Left cardiac atrium (tissue), 4 donors: ENCODE results near the gene CCDC91. TPM values are rescaled to one million over a fixed set of nuclear protein-coding genes. Genes with fewer than 3 reads are reported as not detected.
"Not testable (repeated sequence)": the region's sequence is repeated elsewhere in the genome, so short reads cannot be mapped to it uniquely, and the experiment has no call there.

Experiments
- ATAC-seq, 2 donors: fragments of 200-7000 bp; cut with Tn5 transposase; one replicate each; pipeline ENCODE4 v1.9.1; 2020; ENCODE audit warnings: mild to moderate bottlenecking in 2 of 2, moderate library complexity in 2 of 2
- DNase-seq: peaks from one replicate; pipeline ENCODE4 v3.0.0-alpha.2; 2020
- intact Hi-C, 2 donors: fragments of 100-400 bp; cut with DNase I; formaldehyde crosslinking; loops; one replicate each; pipeline versions ENCODE4 v1.14.1 to v1.15.1; 2022 to 2023
- total RNA-seq, 2 donors: library from RNA; stranded (reverse); fragmentation: NEBNext Ultra II Directional; extraction: Animal tissue kit (Norgen Biotek cat#: 25700); gene quantifications; one replicate each; pipeline ENCODE4 v1.2.1, GENCODE V29; 2021
- donor health status: DM: no; HTN: yes; CAD: no.
- donor health status: DM: no; HTN: yes; CAD: no; lungs with severe emphysema.
- donor health status: DM: yes; HTN: yes; CAD: no.
- donor health status: Dilated cardiomyopathy.

Gene CCDC91
- total RNA-seq, 2 donors from 2014 or later, result 34.3 to 43.6 TPM

DNA sequence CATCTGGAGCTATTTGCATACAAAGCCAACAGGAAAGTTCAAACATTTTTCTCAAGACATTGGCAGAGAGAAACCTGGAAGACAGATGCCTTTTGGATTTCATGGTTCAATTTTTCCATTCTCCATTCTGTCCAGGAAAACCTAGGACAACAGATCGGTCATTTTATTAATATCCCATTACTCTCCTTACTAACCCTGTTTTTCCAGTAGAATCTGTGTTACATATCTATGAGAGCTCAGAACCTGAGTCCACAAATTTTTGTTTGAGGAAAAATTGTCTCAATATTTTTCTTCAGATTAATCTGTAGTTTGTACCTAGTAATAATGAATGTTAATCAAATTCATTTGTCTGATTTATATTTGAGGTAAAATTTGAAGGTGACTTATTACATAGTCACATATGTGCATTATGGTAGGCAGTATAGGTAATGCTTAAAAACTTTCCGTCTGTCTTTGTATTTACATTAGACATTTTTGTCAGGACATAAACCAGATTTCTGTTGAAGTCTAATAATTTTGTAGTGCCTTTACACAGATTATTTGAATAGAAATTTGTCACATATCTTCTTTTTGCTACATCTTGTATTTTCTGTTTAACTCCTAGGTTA is 75.3 kb downstream of the CCDC91 start:
- ATAC-seq (no peak), DNase-seq (no peak)
- intact Hi-C loops, result no loop called here

DNA sequence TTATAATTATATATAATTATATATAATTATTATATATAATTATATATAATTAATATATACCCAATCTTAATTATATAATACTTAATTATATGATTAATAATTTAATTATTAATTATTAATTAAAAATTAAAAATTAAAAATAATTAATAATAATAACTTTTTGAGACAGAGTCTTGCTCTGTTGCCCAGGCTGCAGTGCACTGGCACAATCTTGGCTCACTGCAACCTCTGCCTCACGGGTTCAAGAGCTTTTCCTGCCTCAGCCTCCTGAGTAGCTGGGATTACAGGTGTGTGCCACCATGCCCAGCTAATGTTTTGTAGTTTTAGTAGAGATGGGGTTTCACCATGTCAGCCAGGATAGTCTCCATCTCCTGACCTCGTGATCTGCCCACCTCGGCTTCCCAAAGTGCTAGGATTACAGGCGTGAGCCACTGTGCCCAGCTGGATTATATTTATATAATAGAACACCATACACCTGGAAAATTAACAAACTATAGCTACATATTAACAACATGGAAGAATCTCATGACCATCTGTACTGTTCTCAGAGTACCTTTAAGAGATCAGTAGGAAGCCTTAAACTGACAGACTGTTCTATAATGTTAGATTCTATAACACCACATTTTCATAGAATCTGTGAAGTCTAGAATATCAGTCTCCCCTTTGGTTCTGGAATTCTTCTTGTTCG is 77.8 kb downstream of the CCDC91 start:
- ATAC-seq, intact Hi-C loops, DNase-seq: not testable (repeated sequence)

DNA sequence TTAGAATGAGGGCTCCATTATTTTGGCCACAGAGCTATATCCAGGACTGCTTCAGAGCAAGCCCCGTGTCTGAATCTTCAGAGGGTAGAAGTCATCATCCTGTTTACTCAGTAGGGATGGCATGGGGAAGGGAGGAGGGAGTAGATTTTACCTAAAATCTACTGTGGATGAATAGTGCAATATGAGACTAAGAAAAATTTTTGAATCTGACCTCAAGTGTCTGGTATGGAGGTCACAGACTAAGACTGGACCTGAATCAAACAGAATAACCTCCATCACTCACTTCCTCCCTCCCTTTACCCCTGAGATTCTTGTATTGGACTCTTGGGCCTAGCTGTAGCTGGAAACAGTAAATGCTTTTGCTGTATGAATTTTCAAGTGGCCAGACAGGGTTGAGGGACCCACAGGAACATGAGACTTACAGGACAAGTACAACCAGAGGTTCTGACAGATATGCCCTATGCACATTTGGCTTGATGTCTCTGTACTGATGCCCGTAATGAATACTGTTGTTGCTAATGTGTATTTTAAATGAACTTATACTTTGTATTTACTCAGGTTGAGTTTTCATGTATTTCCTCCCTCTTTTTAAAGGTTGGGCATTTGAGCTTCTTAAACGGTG is 78.5 kb downstream of the CCDC91 start:
- intact Hi-C loops, result no loop called here
- no peak for ATAC-seq

DNA sequence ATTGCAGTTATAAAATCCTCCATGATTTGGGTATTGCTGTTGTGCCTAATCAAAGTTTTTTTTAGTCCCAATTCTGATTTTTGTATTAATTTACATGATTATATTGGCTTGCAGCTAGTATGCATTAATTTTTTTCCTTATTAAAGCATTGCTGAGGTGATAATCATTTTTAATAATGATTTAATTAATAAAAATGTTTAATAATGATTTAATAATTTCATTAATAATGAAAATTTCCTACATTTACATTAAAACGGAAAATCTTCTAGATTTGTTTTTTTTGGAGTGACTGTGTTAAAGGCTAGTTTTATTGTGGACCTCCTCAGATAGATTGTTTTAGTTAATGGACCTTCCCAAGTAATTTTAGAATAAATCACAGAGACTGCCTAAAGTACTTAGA is 79.6 kb downstream of the CCDC91 start:
- ATAC-seq (no peak), DNase-seq (no peak)
- intact Hi-C loops, result no loop called here

More for the DNA sequence above, 78.5 kb downstream of the CCDC91 start:
- no peak for DNase-seq

DNA sequence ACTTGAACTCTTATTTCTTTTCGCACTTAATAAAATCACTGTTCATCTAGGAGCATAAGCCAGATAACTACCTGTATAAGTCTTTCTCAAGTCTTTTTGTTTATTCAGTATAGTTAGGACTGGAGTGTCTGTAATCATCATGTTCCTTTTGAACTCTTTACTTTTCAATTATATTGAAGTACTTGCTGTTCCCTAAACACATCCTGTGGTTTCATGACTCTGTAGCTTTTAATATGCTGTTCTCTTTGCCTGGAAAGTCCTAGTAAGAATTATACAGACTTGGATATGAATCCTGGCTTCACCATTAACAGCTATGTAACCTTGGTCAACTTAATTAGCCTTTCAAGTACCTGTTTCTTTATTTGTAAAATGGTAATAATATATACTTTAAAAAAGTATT is 88.2 kb downstream of the CCDC91 start:
- no peak for DNase-seq
- intact Hi-C loops, result no loop called here
- no peak for ATAC-seq

DNA sequence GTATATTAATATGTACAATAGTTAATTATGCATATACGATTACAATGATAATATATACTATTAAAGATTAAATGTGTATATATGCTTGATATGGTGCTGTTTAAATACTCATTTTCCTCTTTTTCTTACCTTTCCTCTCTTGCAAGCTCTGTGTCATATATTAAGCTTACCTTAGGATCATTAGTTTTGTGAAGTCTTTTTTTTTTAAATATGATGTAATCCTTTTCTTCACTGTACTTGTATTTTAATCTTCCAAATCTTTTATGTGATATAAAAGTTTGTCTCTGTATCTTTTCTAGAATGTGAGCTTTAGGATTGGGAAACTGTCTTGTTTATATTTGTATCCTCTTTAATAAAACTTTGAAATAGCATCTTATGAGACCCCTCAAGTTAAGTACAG is 88.7 kb downstream of the CCDC91 start:
- ATAC-seq, result no peak
- intact Hi-C loops, result no loop called here
- DNase-seq, result no peak

DNA sequence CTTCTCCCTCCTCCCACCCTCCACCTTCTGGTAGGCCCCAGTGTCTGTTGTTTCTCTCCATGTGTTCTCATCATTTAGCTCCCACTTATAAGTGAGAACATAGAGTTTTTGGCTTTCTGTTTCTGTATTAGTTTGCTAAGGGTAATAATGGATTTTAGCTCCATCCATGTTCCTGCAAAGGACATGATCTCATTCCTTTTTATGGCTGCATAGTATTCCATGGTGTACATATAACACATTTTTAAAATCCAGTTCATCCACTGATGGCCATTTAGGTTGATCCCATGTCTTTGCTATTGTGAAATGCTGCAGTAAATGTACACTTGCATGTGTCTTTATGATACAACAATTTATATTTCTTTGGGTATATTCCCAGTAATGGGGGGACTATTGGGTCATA is 96.1 kb downstream of the CCDC91 start:
- no peak for ATAC-seq
- no peak for DNase-seq
- intact Hi-C loops, result no loop called here

DNA sequence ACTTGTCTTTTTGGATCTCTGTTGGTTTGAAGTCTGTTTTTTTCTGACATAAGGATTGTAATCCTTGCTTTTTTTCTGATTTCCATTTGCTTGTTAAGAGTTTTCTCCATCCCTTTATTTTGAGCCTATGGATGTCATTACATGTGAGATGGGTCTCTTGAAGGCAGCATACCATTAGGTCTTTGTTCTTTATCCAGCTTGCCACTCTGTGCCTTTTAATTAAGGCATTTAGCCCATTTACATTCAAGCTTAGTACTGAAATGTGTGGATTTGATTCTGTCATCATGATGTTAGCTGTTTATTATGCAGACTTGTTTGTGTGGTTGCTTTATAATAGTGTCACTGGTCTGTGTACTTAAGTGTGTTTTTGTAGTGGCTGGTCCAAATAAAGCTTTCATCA is 100.0 kb downstream of the CCDC91 start:
- ATAC-seq (no peak), DNase-seq (no peak)
- intact Hi-C loops, result no loop called here

DNA sequence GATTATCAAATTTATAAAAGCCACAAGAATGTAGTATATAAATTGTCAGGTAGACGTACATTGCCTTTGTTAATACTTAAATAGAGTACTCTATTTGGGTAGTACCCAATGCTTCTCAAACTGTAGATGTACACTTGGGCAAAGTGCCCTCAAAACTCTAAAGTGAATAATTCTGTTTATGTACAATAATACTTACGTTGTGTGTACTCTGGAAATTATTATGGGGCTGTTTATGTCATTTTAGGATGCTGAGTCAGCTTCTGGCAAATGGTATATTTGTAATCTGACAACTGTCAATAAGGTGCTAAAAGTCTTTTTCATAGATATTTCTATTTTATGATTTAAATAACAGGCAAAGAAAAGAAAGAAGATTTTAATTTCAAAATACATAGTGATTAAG is 102.4 kb downstream of the CCDC91 start:
- ATAC-seq (no peak), DNase-seq (no peak)
- intact Hi-C loops, result no loop called here

DNA sequence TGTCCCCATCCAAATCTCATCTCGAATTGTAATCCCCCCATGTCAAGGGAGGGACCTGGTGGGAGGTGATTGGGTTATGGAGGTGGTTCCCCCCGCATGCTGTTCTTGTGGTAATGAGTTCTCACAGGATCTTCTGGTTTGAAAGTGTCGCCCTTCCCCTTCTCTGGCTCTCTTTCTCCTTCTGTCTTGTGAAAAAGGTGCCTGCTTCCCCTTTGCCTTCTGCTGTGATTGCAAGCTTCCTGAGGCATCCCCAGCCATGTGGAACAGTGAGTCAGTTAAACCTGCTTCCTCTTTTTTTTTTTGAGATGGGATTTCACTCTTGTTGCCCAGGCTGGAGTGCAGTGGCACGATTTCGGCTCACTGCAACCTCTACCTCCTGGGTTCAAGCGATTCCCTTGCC is 104.0 kb downstream of the CCDC91 start:
- intact Hi-C loops, result no loop called here
- DNase-seq (no peak), ATAC-seq (no peak)

DNA sequence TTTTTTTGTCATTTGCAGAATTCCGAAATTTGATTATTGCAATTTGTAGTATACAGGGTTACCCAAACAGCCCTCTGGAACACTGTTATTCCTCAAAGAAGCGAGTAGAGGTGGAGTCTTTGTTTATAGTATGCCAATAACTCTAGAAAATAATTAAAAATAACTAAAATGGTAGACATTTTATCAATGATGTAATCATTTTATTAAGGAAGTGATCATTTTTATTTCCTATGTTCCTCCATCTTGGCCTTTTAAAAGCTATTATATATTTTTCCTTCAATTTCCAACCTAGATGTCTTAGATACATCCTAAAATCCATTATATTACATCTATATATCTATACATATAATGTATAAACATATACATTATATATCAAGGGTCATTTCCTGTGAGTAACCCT is 106.0 kb downstream of the CCDC91 start:
- no peak for ATAC-seq

DNA sequence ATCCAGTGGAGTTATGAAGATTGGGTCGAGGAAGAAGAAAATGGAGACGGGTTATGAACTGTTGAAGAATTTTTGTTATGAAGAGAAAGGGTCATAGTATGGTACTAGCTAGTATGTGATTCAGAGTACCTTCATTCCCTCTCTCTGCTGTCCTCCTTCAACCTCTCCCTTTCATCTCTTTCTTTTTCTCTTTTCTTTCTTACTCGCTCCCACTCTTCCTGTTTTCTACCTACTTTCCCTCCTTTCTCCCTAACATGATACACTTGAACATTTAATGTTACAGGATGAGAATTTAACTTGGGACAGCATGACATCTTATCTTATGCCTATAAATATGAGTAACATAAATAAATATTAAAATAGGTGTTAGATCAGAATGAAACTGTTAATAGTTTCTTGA is 112.9 kb downstream of the CCDC91 start:
- no peak for DNase-seq
- intact Hi-C loops, result no loop called here
- no peak for ATAC-seq

More for the DNA sequence above, 106.0 kb downstream of the CCDC91 start:
- intact Hi-C loops, result no loop called here
- no peak for DNase-seq

DNA sequence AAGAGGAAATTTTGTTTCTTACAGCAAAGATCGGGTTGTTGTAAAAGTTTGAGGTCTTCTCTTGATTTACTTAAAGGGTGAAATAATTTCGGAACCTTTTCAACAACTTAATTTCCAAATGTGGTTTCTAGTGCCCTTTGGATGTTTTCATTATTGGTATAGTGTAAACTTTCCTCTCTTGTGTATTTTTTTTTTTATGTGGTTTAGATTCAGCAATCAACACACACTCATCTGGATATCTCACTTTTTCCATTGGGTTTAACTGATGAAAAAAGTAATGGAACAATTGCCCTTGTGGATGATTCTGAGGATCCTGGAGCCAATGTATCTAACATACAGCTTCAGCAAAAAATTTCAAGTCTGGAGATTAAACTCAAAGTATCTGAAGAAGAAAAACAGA is 116.3 kb downstream of the CCDC91 start:
- intact Hi-C loops, result no loop called here
- DNase-seq (no peak), ATAC-seq (no peak)

DNA sequence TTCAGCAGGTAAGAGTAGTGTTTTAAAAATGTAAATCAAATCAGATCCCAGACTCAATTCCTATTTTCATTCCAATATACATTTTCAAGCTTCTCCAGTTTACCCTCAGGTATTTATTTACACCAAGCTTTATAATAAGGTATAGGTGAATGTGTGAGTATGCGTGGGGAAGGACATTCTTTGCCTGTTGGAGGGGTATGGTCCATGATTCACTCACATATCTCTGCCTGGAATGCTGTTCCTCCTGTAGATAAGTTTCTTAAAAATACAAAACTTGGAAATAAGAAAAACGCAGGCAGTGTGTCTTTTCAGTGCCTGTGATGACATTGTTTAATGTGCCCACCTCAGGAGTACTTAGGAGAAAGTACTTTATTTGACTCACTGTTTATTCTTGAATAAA is 118.6 kb downstream of the CCDC91 start:
- ATAC-seq, result no peak
- intact Hi-C loops, result no loop called here

DNA sequence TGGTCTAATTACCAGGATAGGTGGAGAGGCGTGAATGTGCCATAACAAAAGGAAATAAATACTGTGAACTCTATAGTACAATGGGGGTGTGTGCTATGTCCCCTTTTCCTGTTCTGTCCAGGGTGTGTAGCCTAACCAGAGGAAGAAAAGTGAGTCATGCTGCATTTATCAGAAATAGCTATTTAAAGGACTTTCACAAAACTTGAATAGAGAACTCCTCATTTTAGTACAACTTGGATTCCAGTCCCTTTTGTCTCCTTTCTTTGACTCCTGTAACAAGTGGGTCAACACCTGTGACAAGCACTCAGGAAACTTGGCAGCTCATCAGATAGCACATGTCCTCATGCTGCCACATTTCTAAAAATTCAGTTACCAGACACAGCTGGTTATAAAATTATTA is 123.4 kb downstream of the CCDC91 start:
- no peak for DNase-seq
- ATAC-seq, result peak in 1 of 2 donors; percentile 82
- intact Hi-C loops, result no loop called here

More for the DNA sequence above, 118.6 kb downstream of the CCDC91 start:
- DNase-seq, result no peak

DNA sequence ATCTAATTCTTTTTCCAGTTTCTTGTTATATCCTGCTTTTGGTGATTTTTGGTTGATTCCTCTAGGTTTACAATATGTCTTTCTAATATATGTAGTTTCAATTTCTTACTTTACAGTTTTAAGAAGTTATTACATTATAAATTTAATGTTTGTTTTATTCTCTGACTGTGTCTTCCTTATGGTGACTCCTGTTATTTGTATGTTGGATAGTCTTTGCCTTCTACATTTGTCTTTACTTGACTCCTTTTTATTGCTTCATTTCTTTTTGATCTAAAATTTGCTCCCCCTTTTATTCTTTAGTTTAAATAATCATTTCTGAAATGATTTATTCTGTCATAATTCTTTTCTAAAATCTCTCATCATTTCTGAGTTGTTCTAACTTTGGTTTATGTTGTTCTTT is 125.8 kb downstream of the CCDC91 start:
- DNase-seq (no peak), ATAC-seq (no peak)
- intact Hi-C loops, result no loop called here

DNA sequence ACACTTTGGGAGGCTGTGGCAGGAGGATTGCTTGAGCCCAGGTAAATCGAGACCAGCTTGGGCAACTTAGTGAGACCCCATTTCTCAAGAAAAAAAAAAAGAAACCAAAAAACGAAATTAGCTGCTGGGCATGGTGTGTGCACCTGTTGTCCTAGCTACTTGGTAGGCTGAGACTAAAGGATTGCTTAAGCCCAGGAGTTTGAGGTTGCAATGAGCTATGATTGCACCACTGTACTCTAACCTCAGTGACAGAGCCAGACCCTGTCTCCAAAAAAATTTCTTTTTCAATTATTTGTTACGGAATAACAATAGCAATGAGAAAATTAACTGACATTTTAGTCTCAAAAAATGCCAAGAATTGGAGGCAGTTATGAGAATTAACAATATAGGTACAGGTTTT is 128.0 kb downstream of the CCDC91 start:
- intact Hi-C loops, result no loop called here
- no peak for ATAC-seq
- DNase-seq, result no peak

DNA sequence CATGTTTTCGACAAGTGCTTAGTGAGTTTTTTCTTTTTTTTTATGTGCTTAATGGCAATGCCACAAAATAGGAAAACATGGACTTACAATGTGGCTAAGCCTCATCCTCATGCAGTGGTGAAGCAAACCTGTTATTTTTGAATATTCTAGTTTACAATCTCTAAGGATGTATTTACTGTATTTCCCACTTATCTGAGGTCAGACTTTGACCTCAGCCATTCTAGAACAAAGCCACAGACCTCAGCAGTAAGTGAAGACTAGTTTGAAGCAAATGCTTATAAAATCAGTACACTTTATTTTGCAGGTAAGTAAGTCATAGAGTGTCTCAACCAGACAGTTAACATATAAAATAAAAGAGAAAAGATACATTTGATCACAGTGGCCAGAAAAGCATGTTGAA is 130.1 kb downstream of the CCDC91 start:
- intact Hi-C loops, result no loop called here
- ATAC-seq (no peak), DNase-seq (no peak)

DNA sequence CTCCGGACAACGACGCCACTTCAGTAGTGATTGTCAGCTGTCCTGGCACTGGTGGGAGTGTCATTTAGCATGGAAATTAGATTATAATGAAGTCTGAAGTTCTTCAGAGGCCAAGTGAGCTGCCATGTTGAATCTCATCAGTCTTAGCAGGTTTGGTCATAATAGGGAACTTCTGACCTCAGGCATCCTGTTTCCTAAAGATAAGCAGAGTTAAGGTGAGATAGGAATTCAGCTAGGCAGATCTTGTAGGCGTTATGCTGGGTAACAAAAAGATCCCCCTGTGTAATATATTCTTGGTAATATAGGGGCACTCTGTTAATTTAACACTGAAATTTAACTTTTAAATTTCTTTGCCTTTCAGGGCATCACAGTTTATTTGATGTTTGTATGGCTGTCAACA is 137.5 kb downstream of the CCDC91 start:
- ATAC-seq (no peak), DNase-seq (no peak)
- intact Hi-C loops, result no loop called here

DNA sequence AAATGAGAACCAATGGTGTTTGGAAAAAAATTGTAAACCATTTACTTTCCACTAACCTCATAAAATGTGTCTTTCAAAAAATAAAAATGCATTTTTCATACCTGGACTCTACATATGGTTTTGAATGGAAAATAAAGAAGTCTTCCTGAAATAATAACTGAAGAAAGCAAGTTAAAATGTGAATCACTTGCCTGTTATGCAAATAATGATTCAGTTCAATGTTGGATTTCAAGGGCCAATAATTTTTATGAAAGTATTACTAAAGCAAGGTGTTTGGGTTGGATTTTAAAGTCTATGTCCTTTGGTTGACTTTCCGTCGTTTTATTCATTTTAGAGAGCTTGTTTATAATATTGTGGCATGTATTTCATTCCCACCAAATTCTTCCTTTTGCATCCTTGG is 138.7 kb downstream of the CCDC91 start:
- ATAC-seq (no peak), DNase-seq (no peak)
- intact Hi-C loops, result no loop called here

DNA sequence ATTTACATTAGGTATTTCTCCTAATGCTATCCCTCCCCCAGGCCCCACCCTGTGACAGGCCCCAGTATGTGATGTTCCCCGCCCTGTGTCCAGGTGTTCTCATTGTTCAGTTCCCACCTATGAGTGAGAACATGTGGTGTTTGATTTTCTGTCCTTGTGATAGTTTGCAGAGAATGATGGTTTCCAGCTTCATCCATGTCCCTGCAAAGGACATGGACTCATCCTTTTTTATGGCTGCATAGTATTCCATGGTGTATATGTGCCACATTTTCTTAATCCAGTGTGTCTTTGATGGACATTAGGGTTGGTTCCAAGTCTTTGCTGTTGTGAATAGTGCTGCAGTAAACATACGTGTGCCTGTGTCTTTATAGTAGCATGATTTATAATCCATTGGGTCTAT is 139.5 kb downstream of the CCDC91 start:
- ATAC-seq, intact Hi-C loops: not testable (repeated sequence)

More for the DNA sequence above, 139.5 kb downstream of the CCDC91 start:
- DNase-seq, result not testable (repeated sequence)
